Stimulated activated CD8-positive, alpha-beta memory T cell treated with anti-CD3 and anti-CD28 coated beads, Interleukin-4, amount 100 ng/mL, for 48 hours (primary cell): ENCODE measurements around the gene ANKS6.

Source experiments
- DNase-seq: peaks from one replicate; pipeline ENCODE4 v3.0.0-alpha.2; 2020

Gene ANKS6

GRCh38 chr9:98796364-98797101 lies at the start of gene ANKS6:
Gene ANKS6, minus strand, starts transcription at chr9:98796555. Its CDS starts 64 bp downstream, at chr9:98796491.
- DNase-seq, result peak; percentile 89

GRCh38 chr9:98846081-98846480 lies 49.7 kb upstream of the ANKS6 start:
- no peak for DNase-seq

- DNase-seq, result no peak
These were observed 46.2 kb upstream of the ANKS6 start for GRCh38 chr9:98842510-98842909.

- no peak for DNase-seq
These were observed 43.4 kb upstream of the ANKS6 start for GRCh38 chr9:98839724-98840123.

- no peak for DNase-seq
These were observed 42.7 kb upstream of the ANKS6 start for GRCh38 chr9:98838868-98839565.

GRCh38 chr9:98838155-98838867 lies 42.0 kb upstream of the ANKS6 start:
- no peak for DNase-seq

- DNase-seq, result no peak
These were observed 41.2 kb upstream of the ANKS6 start for GRCh38 chr9:98837516-98837915.

- no peak for DNase-seq
These were observed 39.9 kb upstream of the ANKS6 start for GRCh38 chr9:98836206-98836605.

GRCh38 chr9:98834386-98834785 lies 38.0 kb upstream of the ANKS6 start:
- no peak for DNase-seq

- no peak for DNase-seq
These were observed 37.0 kb upstream of the ANKS6 start for GRCh38 chr9:98833090-98833956.

GRCh38 chr9:98832768-98833089 lies 36.4 kb upstream of the ANKS6 start:
- no peak for DNase-seq

GRCh38 chr9:98831696-98832095 lies 35.3 kb upstream of the ANKS6 start:
- no peak for DNase-seq

GRCh38 chr9:98830554-98830953 lies 34.2 kb upstream of the ANKS6 start:
- DNase-seq, result no peak

- DNase-seq, result no peak
These were observed 33.4 kb upstream of the ANKS6 start for GRCh38 chr9:98829766-98830165.

GRCh38 chr9:98826716-98827115 lies 30.4 kb upstream of the ANKS6 start:
- no peak for DNase-seq

- no peak for DNase-seq
These were observed 29.1 kb upstream of the ANKS6 start for GRCh38 chr9:98825414-98825813.

GRCh38 chr9:98823666-98824334 lies 27.4 kb upstream of the ANKS6 start:
- no peak for DNase-seq

- DNase-seq, result no peak
These were observed 26.3 kb upstream of the ANKS6 start for GRCh38 chr9:98822661-98823060.

GRCh38 chr9:98821831-98822230 lies 25.5 kb upstream of the ANKS6 start:
- DNase-seq, result no peak

GRCh38 chr9:98819231-98819630 lies 22.9 kb upstream of the ANKS6 start:
- no peak for DNase-seq

- no peak for DNase-seq
These were observed 22.4 kb upstream of the ANKS6 start for GRCh38 chr9:98818764-98819163.

- no peak for DNase-seq
These were observed 19.1 kb upstream of the ANKS6 start for GRCh38 chr9:98815391-98815951.
